ENCODE results near the gene PADI6.
A peak's percentile ranks its signal among the peaks of the same experiment; 100 is the strongest.
"Not testable (repeated sequence)": the region's sequence is repeated elsewhere in the genome, so short reads cannot be mapped to it uniquely, and the experiment has no call there.

The PADI6 gene

GRCh38 chr1:17371896-17372295 is at the start of gene PADI6:
Gene PADI6 (plus strand): TSS chr1:17372196. CDS start chr1:17372246, 50 bp downstream.
- FAIRE-seq (no peak), DNase-seq (ENCODE audit: insufficient read length, low spot score) (no peak)

- FAIRE-seq = no peak
- no peak for DNase-seq (ENCODE audit: insufficient read length, low spot score)
These were observed 43.1 kb upstream of the PADI6 start for GRCh38 chr1:17328855-17329254.

GRCh38 chr1:17329610-17330009 is 42.4 kb upstream of the PADI6 start:
- no peak for FAIRE-seq

GRCh38 chr1:17330856-17331255 is 41.1 kb upstream of the PADI6 start:
- DNase-seq (ENCODE audit: insufficient read length, low spot score) = no peak
- FAIRE-seq = no peak

More at GRCh38 chr1:17329610-17330009, 42.4 kb upstream of the PADI6 start:
- DNase-seq (ENCODE audit: insufficient read length, low spot score) = no peak

- FAIRE-seq = no peak
- DNase-seq (ENCODE audit: insufficient read length, low spot score) = no peak
These were observed 38.9 kb upstream of the PADI6 start for GRCh38 chr1:17333081-17333480.

GRCh38 chr1:17335821-17336710 is 35.9 kb upstream of the PADI6 start:
- FAIRE-seq (peak; percentile 18), DNase-seq (ENCODE audit: insufficient read length, low spot score) (peak; percentile 28)

- DNase-seq (ENCODE audit: insufficient read length, low spot score) (no peak), FAIRE-seq (no peak)
These were observed 33.1 kb upstream of the PADI6 start for GRCh38 chr1:17338706-17339493.

- DNase-seq (ENCODE audit: insufficient read length, low spot score) = no peak
- no peak for FAIRE-seq
These were observed 32.5 kb upstream of the PADI6 start for GRCh38 chr1:17339521-17339920.

- no peak for FAIRE-seq
- no peak for DNase-seq (ENCODE audit: insufficient read length, low spot score)
These were observed 31.6 kb upstream of the PADI6 start for GRCh38 chr1:17340358-17340757.

- FAIRE-seq = no peak
- no peak for DNase-seq (ENCODE audit: insufficient read length, low spot score)
These were observed 30.0 kb upstream of the PADI6 start for GRCh38 chr1:17342014-17342441.

- FAIRE-seq; DNase-seq (ENCODE audit: insufficient read length, low spot score): not testable (repeated sequence)
These were observed 26.5 kb upstream of the PADI6 start for GRCh38 chr1:17345506-17345905.

- FAIRE-seq (no peak), DNase-seq (ENCODE audit: insufficient read length, low spot score) (no peak)
These were observed 25.8 kb upstream of the PADI6 start for GRCh38 chr1:17346046-17346789.

- no peak for FAIRE-seq
- DNase-seq (ENCODE audit: insufficient read length, low spot score) = no peak
These were observed 24.0 kb upstream of the PADI6 start for GRCh38 chr1:17347769-17348592.

- peak; percentile 23 for DNase-seq (ENCODE audit: insufficient read length, low spot score)
- no peak for FAIRE-seq
These were observed 23.3 kb upstream of the PADI6 start for GRCh38 chr1:17348593-17349234.

GRCh38 chr1:17350083-17350482 is 21.9 kb upstream of the PADI6 start:
- FAIRE-seq (no peak), DNase-seq (ENCODE audit: insufficient read length, low spot score) (no peak)

- DNase-seq (ENCODE audit: insufficient read length, low spot score) (no peak), FAIRE-seq (no peak)
These were observed 21.0 kb upstream of the PADI6 start for GRCh38 chr1:17350928-17351446.

- DNase-seq (ENCODE audit: insufficient read length, low spot score) = no peak
- FAIRE-seq = no peak
These were observed 20.2 kb upstream of the PADI6 start for GRCh38 chr1:17351598-17352324.

- DNase-seq (ENCODE audit: insufficient read length, low spot score) = no peak
- no peak for FAIRE-seq
These were observed 19.5 kb upstream of the PADI6 start for GRCh38 chr1:17352419-17352909.

All from GM19239 (cell line).